GM18907 (cell line): ENCODE data around the gene HTR1D.

Source experiments
- ATAC-seq: cut with Tn5 transposase; IDR thresholded peaks from one replicate; pipeline ENCODE4 v1.9.1; 2021; ENCODE audit warnings: mild to moderate bottlenecking, moderate library complexity; ENCODE audit not compliant: unreplicated experiment

The HTR1D gene

DNA sequence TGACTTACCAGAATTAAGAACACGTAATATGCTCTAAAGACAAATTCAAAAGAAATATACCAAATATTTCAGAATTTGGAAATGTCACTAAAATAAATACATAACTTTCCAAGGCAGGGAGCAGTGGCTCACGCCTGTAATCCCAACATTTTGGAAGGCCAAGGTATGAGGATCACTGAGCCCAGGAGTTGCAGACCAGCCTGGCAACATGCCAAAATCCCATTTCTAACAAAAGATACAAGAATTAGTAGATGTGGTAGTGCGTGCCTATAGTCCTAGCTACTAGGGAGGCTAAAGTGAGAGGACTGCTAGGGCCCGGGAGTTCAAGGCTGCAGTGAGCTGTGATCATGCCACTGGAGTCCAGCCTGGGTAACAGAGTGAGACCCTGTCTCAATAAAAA is 60.4 kb downstream of the HTR1D start:
- ATAC-seq: no peak

DNA sequence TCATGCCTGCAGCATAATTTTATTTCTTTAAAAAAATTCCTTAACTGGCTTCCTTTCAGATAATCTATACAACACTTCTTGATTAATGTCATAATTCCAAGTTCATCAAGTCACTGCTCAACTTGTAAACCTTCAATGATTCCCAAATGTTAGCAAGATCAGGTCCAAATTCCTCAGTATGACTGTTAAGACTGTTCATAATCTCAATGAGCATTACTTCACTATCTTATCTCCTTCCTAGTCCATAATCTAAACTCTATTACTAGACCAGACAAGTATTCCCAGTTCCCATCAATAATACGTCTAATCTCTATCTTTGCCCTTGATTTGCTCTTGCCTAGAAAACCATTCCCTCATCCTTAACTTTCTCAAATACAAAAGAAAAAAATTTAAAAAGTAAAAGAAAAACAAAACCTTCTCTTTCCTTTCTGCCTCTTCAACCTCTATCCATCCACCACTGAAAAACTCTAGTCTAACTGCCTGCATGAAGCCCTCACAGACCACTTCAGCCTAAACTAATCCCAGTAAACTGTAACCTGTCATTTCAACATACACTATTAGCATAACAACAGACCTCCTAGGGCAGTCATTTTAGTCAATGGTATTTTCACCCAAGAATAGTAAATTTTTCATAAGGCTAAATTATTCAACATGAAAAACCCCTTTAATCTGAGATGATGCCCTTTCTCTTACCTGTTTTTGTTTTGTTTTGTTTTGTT is 64.2 kb downstream of the HTR1D start:
- no peak for ATAC-seq

DNA sequence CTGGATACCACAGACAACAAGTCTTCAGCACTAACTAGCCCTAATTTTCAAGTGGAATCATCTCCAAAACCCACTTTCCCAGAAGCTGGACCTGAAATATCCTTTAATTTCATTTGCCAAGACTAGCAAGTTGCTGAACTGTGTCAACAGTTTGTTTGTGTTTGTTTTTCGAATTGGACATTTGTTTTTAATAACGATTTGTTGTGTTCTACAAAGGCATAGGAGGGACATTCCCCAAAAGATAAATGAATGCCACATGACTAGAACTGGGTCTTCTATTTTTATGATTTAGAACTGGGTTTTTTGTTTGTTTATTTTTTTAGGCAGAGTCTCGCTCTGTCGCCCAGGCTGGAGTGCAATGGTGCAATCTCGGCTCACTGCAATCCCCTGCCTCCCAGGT is 66.6 kb downstream of the HTR1D start:
- ATAC-seq: no peak

DNA sequence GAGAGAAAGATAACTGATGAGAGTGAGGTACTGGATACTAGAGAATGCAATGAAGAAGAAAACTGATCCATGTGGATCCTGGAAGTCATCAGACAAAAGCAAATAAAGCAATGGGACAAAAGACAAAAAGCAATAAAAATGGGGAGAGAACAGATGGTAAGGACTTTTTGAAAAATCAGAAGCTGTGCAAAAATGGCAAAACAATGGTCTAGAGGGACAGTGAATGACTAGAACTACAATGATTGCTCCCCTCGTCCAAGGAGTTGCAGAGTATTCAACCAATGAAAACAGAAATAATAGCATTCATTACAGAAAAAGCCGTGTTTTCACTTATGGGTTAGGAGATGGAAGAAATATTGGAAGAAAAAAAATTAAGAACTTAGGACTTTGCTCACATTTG is 67.2 kb downstream of the HTR1D start:
- ATAC-seq: no peak

DNA sequence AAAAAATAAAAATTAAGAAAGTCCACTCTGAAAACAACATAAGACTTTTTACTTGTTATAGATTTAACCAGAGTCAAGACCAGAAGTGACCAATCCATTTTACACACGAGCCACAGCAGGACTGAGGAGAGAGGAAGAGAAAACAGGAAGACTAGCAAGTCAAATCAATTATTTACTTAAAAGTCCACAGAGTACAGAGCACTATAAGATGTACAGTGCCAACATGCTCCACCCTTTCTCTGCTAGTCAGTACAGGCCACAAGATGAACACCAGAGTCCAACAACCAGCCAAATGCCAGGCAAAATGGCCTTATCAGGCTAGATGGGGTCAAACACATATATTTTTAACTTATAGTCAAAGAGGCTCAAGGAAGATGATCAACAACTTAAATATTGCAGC is 68.2 kb downstream of the HTR1D start:
- ATAC-seq: peak; percentile 81

DNA sequence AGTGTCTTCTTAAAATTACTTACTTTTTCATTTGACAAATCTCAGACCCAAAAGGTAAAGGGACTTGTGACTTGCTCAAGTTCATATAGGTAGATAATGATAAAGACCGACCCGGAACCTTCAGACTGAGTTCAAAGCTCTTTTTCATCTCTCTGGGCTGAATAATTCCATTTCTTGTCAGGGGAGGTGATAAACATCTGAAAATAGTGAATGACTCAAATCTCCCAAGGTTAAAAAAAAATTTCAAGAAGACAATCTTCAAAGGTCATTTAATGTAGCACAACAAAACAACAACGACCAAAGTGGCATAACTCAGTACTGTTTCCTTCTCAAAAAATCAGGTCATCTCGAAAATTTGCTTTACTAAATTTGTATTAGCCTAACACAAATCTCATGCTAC is 69.2 kb downstream of the HTR1D start:
- ATAC-seq: no peak
